HG03060 (cell line): Measurements from ENCODE around the gene ACKR3.

Source experiments
- ATAC-seq: cut with Tn5 transposase; IDR thresholded peaks from one replicate; pipeline ENCODE4 v1.9.1; 2021; ENCODE audit warnings: low read depth, moderate number of reproducible peaks; ENCODE audit not compliant: unreplicated experiment

Gene ACKR3

GRCh38 chr2:236548179-236548921, 21.3 kb upstream of the ACKR3 start:
- ATAC-seq: no peak

- no peak for ATAC-seq
Measured at GRCh38 chr2:236549165-236549564, 20.5 kb upstream of the ACKR3 start.

GRCh38 chr2:236550290-236550689, 19.3 kb upstream of the ACKR3 start:
- no peak for ATAC-seq

GRCh38 chr2:236550701-236551465, 18.7 kb upstream of the ACKR3 start:
- ATAC-seq: peak; percentile 34

- no peak for ATAC-seq
Measured at GRCh38 chr2:236551471-236552211, 18.0 kb upstream of the ACKR3 start.

GRCh38 chr2:236552212-236552542, 17.4 kb upstream of the ACKR3 start:
- ATAC-seq: no peak

GRCh38 chr2:236552581-236553363, 16.9 kb upstream of the ACKR3 start:
- no peak for ATAC-seq

GRCh38 chr2:236553522-236553921, 16.1 kb upstream of the ACKR3 start:
- no peak for ATAC-seq

GRCh38 chr2:236554629-236555282, 14.9 kb upstream of the ACKR3 start:
- ATAC-seq: no peak

GRCh38 chr2:236555481-236555880, 14.1 kb upstream of the ACKR3 start:
- ATAC-seq: no peak

- no peak for ATAC-seq
Measured at GRCh38 chr2:236557306-236558030, 12.2 kb upstream of the ACKR3 start.

- ATAC-seq: no peak
Measured at GRCh38 chr2:236558036-236558435, 11.6 kb upstream of the ACKR3 start.

GRCh38 chr2:236558993-236559978, 10.3 kb upstream of the ACKR3 start:
- no peak for ATAC-seq

- ATAC-seq: no peak
Measured at GRCh38 chr2:236561874-236562273, 7.8 kb upstream of the ACKR3 start.

GRCh38 chr2:236562434-236562833, 7.2 kb upstream of the ACKR3 start:
- no peak for ATAC-seq

- ATAC-seq: no peak
Measured at GRCh38 chr2:236563953-236564352, 5.7 kb upstream of the ACKR3 start.

GRCh38 chr2:236565212-236565611, 4.4 kb upstream of the ACKR3 start:
- ATAC-seq: no peak

- no peak for ATAC-seq
Measured at GRCh38 chr2:236565879-236566402, 3.7 kb upstream of the ACKR3 start.
